ENCODE measurements around the gene NLRP5. TPM values are rescaled to one million over a fixed set of nuclear protein-coding genes. Genes with fewer than 3 reads are reported as not detected.

The NLRP5 gene
- total RNA-seq, 6 donors from 2014 or later: not detected

DNA sequence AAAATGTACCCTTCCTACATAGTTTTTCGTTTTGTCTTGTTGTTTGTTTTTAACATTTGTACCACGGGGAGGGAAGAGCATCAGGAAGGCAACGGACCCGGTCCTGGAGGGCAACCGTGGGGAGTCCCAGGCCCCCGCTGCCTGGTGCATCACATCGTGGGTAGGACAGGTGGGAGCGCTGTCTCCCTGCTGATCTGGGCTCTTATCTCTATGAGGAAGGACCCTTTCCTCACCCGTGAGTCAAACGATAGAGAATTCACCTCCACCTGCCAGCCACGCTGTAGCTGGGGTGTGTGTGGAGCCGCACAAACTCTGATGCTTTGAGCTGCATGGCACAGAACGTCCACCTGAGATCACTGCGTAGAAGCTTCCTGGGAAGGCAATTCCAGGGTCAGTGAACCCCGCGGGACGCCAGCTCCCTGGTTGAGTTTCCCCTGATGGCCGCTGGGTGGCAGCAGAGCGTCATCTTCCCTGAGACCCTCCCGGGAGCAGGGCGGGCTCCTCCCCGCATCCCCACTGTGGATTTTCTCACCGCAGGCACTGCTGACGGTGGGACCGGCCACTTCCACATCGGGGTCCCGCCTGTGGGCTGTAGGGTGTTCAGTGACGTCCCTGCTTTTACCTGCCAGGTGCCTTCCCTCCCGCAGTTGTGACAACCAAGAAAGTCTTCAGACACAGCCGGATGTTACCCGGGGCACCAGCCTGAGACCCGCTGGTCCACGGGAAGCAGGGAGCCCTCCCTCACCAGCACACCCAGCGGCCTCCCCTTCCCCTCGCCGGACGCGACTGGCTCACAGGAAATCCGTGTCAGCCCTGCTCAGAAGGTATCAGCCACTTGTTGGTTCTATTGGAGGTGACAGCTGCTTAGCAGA, 79.8 kb downstream of the NLRP5 start:
- peak; percentile 70 to 85 for ATAC-seq (ENCODE audit: low FRiP score in 2 of 2)
- DNase-seq: peak; percentile 68 to 73
- Histone ChIP-seq H3K36me3 (no peaks in the 10 kb centered on the region), H3K27ac (no peak overlapping the region), H3K27me3 (no peaks in the 10 kb centered on the region), H3K4me3 (peak overlapping the region in 3 of 4 donors; percentile 14 to 33 (median 31)), H3K9me3 (no peaks in the 10 kb centered on the region), H3K4me1 (peaks cover 7 to 10% (median 8%) of the 10 kb centered on the region in 4 donors)
- 4 to 6% methylated on average over 13 to 38 of the region's 39 CpGs for WGBS, 2 donors
- TF ChIP-seq, protein P1, sequence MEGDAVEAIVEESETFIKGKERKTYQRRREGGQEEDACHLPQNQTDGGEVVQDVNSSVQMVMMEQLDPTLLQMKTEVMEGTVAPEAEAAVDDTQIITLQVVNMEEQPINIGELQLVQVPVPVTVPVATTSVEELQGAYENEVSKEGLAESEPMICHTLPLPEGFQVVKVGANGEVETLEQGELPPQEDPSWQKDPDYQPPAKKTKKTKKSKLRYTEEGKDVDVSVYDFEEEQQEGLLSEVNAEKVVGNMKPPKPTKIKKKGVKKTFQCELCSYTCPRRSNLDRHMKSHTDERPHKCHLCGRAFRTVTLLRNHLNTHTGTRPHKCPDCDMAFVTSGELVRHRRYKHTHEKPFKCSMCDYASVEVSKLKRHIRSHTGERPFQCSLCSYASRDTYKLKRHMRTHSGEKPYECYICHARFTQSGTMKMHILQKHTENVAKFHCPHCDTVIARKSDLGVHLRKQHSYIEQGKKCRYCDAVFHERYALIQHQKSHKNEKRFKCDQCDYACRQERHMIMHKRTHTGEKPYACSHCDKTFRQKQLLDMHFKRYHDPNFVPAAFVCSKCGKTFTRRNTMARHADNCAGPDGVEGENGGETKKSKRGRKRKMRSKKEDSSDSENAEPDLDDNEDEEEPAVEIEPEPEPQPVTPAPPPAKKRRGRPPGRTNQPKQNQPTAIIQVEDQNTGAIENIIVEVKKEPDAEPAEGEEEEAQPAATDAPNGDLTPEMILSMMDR (IDR thresholded peaks at IDR 0.05): peak; percentile 81 to 95 (median 86)
- TF ChIP-seq POLR2A (IDR thresholded peaks at IDR 0.05): no peak

DNA sequence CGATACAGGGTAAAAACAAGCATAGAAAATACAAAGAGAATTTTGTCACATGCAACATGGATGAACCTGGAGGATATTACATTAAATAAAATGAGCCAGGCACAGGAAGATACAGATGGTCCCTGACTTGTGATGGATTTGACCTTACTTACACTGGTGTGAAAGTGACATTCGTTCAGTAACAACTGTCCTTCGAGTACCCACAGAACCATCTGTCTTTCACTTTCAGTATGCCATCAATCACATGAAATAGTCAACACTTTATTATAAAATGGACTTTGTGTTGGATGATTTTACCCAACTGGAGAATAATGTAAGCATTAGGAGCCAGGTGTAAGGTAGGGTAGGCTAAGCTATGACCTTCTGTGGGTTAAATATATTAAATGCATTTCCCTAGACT, 83.1 kb downstream of the NLRP5 start:
- 47 to 53% methylated on average over 3 of the region's 3 CpGs for WGBS, 2 donors
- Histone ChIP-seq H3K4me1 (peaks cover 7 to 10% (median 8%) of the 10 kb centered on the region in 4 donors), H3K36me3 (no peaks in the 10 kb centered on the region), H3K4me3 (no peak overlapping the region), H3K27ac (no peak overlapping the region), H3K27me3 (no peaks in the 10 kb centered on the region), H3K9me3 (no peaks in the 10 kb centered on the region)
- TF ChIP-seq POLR2AphosphoS5 (IDR thresholded peaks at IDR 0.05): no peak
- TF ChIP-seq EP300 (IDR thresholded peaks at IDR 0.05): no peak
- TF ChIP-seq, protein P1 (IDR thresholded peaks at IDR 0.05): no peak
- no peak for TF ChIP-seq POLR2A (IDR thresholded peaks at IDR 0.05)
- DNase-seq: no peak
- ATAC-seq (ENCODE audit: low FRiP score in 2 of 2): no peak

DNA sequence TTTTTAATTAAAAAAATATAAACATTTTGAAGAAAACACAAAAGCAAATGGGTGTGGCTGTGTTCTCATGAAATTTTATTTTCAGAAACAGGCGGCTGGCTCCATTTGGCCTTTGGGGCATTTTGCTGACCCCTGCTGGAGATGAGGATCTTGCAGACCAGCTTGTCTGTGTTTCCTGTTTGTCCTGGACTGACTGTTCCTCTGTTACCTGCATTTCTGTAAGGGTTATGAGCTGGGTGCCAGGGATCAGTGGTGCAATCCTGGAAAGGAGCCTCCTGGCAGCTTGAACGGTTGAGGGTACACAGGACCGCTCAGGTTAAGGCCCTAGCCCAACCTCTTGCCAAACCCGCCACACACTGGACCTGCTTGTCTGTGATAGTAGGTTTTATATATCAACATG, 84.6 kb downstream of the NLRP5 start:
- 67 to 78% methylated on average over 4 of the region's 4 CpGs for WGBS, 2 donors
- Histone ChIP-seq H3K27me3 (no peaks in the 10 kb centered on the region), H3K27ac (no peak overlapping the region), H3K36me3 (no peaks in the 10 kb centered on the region), H3K9me3 (no peaks in the 10 kb centered on the region), H3K4me3 (no peak overlapping the region), H3K4me1 (peaks cover 7 to 8% (median 7%) of the 10 kb centered on the region in 4 donors)
- TF ChIP-seq EP300 (IDR thresholded peaks at IDR 0.05) (no peak), POLR2A (IDR thresholded peaks at IDR 0.05) (no peak), POLR2AphosphoS5 (IDR thresholded peaks at IDR 0.05) (no peak)
- TF ChIP-seq, protein P1 (IDR thresholded peaks at IDR 0.05): no peak
- ATAC-seq (ENCODE audit: low FRiP score in 2 of 2) (no peak), DNase-seq (no peak)

DNA sequence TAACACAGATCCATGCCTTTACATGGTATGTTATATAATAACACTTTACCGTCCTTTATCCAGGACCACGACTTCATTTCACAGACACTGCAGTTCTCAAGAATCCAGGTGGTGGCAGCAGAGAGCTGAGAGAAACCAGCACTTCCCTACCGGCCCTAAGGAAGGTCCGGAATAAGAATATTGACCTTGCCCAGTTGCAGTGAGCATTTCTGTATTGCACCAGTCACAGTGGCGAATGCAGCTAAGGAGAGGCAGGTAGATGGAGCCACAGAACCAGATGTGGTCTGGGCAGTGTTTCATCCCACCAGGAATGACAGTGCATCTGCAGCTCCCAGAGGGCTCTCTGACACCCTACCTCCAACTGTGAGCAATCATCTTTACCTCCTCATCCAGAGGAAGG, 89.9 kb downstream of the NLRP5 start:
- ATAC-seq (ENCODE audit: low FRiP score in 2 of 2) (peak; percentile 58 to 71), DNase-seq (peak in 1 of 2 donors; percentile 46)
- 9 to 17% methylated on average over 5 of the region's 5 CpGs for WGBS, 2 donors
- Histone ChIP-seq H3K4me3 (no peak overlapping the region), H3K9me3 (no peaks in the 10 kb centered on the region), H3K36me3 (no peaks in the 10 kb centered on the region), H3K27ac (no peak overlapping the region), H3K4me1 (peaks cover 8 to 10% (median 9%) of the 10 kb centered on the region in 4 donors), H3K27me3 (no peaks in the 10 kb centered on the region)
- TF ChIP-seq, protein P1 (IDR thresholded peaks at IDR 0.05): peak; percentile 73 to 82 (median 74)
- no peak for TF ChIP-seq POLR2AphosphoS5 (IDR thresholded peaks at IDR 0.05)

DNA sequence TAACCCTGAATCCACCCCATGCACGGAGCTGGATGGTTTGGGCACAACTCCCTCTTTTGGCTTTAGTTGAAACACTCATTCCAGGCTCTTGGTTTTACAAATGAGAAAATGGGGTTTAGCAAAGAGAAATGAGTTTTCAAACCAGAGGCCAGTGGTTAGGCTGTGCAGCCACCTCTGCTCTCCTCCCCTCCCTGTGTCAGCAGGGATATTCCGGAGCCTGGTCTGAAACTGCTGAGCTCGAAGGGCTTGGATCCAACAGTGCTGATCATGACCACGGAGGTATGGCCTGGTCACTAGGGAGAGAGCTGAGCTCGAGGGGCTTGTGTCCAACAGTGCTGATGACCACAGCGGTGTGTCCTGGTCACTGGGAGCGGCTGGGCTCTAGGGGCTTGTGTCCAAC, 93.0 kb downstream of the NLRP5 start:
- no peaks in the 10 kb centered on the region for H3K9me3 ChIP-seq
- DNase-seq (no peak), ATAC-seq (ENCODE audit: low FRiP score in 2 of 2) (no peak)
- TF ChIP-seq EP300 (IDR thresholded peaks at IDR 0.05) (no peak), POLR2AphosphoS5 (IDR thresholded peaks at IDR 0.05) (no peak), POLR2A (IDR thresholded peaks at IDR 0.05) (no peak)
- TF ChIP-seq, protein P1 (IDR thresholded peaks at IDR 0.05): no peak
- peaks cover 10 to 14% (median 12%) of the 10 kb centered on the region in 4 donors for H3K4me1 ChIP-seq
- no peak overlapping the region for H3K27ac ChIP-seq
- H3K36me3 ChIP-seq: no peaks in the 10 kb centered on the region
- H3K4me3 ChIP-seq: no peak overlapping the region
- 76 to 79% methylated on average over 5 to 7 of the region's 7 CpGs for whole genome bisulfite sequencing, 2 donors
- H3K27me3 ChIP-seq: no peaks in the 10 kb centered on the region
